Panc1 (cell line): ENCODE measurements around the gene PROX2. TPM values are rescaled to one million over a fixed set of nuclear protein-coding genes. Genes with fewer than 3 reads are reported as not detected.

Source experiments
- ATAC-seq: fragments of 200-7000 bp; cut with Tn5 transposase; 2 replicates; pipeline ENCODE4 v1.9.1; 2020; ENCODE audit warnings: mild to moderate bottlenecking, moderate library complexity
- BruUV-seq: library from RNA; stranded (reverse); fragments of 400-500 nt; replicated peaks from 2 replicates; lab custom pipeline; 2021; lab: Mats Ljungman, UMichigan
- CTCF ChIA-PET: fragments of 300-600 bp; sonication (Branson Sonifier 250); formaldehyde crosslinking; loops from one replicate; lab custom pipeline; 2022; ENCODE audit warnings: antibody characterized with exemption; lab: Charles Lee
- POLR2A ChIA-PET: fragments of 300-600 bp; sonication (Branson Sonifier 250); formaldehyde crosslinking; loops from one replicate; lab custom pipeline; 2022; ENCODE audit warnings: antibody characterized with exemption; lab: Charles Lee
- DNase-seq: peaks from one replicate; pipeline ENCODE4 v3.0.0-alpha.2; 2010; ENCODE audit warnings: low read depth, low spot score
- H3K27ac ChIP-seq: 2 replicates; pipeline ENCODE4 v1.5.1; 2011; ENCODE audit warnings: mild to moderate bottlenecking, low read length, inconsistent platforms
- H3K27me3 ChIP-seq: fragments of 200-500 bp; sonication (Bioruptor generic); 2 replicates; pipeline ENCODE4 v1.6.0; 2014; ENCODE audit warnings: low read length, inconsistent platforms; ENCODE audit not compliant: control insufficient read depth, insufficient read depth
- H3K36me3 ChIP-seq: fragments of 200-500 bp; sonication (Bioruptor generic); 2 replicates; pipeline ENCODE4 v1.5.1; 2014; ENCODE audit warnings: inconsistent platforms, mild to moderate bottlenecking, low read length, moderate library complexity; ENCODE audit not compliant: control insufficient read depth, insufficient read depth
- H3K4me1 ChIP-seq: 2 replicates; pipeline ENCODE4 v1.5.1; 2011; ENCODE audit warnings: inconsistent platforms, mild to moderate bottlenecking, low read length, moderate library complexity; ENCODE audit not compliant: control insufficient read depth, insufficient read depth
- H3K4me3 ChIP-seq, 2 experiments: 2 replicates each; pipeline ENCODE4 v1.5.1; 2011 to 2012; ENCODE audit warnings: low read depth in 2 of 2, low read length in 2 of 2, mild to moderate bottlenecking in 2 of 2, inconsistent platforms in 1 of 2, moderate library complexity in 1 of 2
- H3K9me3 ChIP-seq: fragments of 200-500 bp; sonication (Bioruptor generic); 2 replicates; pipeline ENCODE4 v1.5.1; 2014; ENCODE audit warnings: low read depth, mild to moderate bottlenecking, inconsistent platforms, low read length, moderate library complexity; ENCODE audit not compliant: control insufficient read depth, insufficient read depth
- POLR2AphosphoS5 ChIP-seq: IDR thresholded peaks from 2 replicates; pipeline ENCODE4 v1.6.1; 2012; ENCODE audit warnings: mild to moderate bottlenecking, low read depth, low read length, moderate library complexity
- SIN3A ChIP-seq: IDR thresholded peaks from 2 replicates; pipeline ENCODE4 v1.6.1; 2012; ENCODE audit warnings: low read depth, mild to moderate bottlenecking, low read length, moderate library complexity, borderline replicate concordance; ENCODE audit not compliant: insufficient read depth
- TCF7L2 ChIP-seq: IDR thresholded peaks from 2 replicates; pipeline ENCODE4 v1.6.1; 2011; ENCODE audit warnings: mild to moderate bottlenecking, low read depth, low read length, inconsistent platforms
- in situ Hi-C: cut with HindIII; loops from 2 replicates; pipeline ENCODE4 v1.10.0; 2016; ENCODE audit warnings: low sequenced_read_pairs, low pct_unique_long_range_greater_than_20kb
- intact Hi-C: fragments of 100-400 bp; cut with micrococcal nuclease; formaldehyde crosslinking; loops from one replicate; pipeline ENCODE4 v1.10.0; 2022; ENCODE audit not compliant: unreplicated experiment
- total RNA-seq: library from RNA; stranded (reverse); gene quantifications from one replicate; pipeline ENCODE4 v1.2.1, GENCODE V29; 2021; ENCODE audit not compliant: unreplicated experiment
- TF ChIP-seq, protein P1 (sequence below), 2 experiments: IDR thresholded peaks; 2 replicates each; pipeline ENCODE4 v1.6.1; 2011 to 2012; ENCODE audit warnings: low read depth in 2 of 2, control low read depth in 1 of 2, low read length in 1 of 2, mild to moderate bottlenecking in 1 of 2, moderate library complexity in 1 of 2; ENCODE audit not compliant: insufficient read depth in 1 of 2
- TF ChIP-seq, protein P2 (sequence below): fragments of 450-650 bp; IDR thresholded peaks from 2 replicates; pipeline ENCODE4 v1.5.1; 2017; ENCODE audit warnings: mild to moderate bottlenecking

Gene PROX2
- total RNA-seq, 1 experiment from 2014 or later: not detected

DNA sequence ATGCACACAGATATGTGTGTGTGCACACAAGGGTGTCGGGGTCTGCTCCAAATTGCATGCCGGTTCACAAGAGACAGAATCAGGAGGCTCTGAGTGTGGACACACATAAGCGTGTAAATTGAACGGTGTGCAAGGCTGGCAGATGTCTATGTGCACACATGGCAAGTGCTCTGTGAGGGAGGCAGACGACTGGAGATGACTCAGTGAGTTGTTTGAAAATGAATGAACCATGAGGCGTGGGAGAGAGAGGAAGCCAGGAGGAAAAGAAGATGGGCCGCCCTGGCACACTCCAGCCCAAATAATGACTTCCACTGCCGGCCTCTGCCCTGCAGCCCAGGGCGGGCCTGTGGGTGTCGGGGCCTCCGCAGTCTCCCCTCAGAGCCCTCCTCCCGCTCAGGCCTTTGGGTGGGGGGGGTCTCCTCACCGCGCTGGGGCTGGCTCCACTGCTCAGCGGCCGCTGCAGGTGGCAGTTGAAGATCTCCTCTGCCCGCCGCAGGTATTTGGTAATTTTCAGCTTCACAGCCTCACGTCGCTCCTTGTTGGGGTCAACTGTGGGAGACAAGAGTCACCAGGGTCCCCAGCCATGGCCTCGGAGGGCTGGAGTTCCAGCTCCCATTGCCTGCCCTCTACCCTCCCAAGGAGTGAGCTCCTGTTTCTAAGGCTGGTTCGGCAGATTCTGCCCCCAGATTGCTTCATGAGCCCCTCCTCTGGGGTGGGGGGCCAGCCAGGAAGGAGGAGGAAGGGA lies 43.6 kb upstream of the PROX2 start:
- intact Hi-C loops: no loop called here
- ChIA-PET CTCF (no interaction called here), POLR2A (no interaction called here)
- no peak overlapping the region for H3K27ac ChIP-seq
- in situ Hi-C loops: no loop called here
- H3K36me3 ChIP-seq: no peaks in the 10 kb centered on the region
- peaks cover 3% of the 10 kb centered on the region; the same call in 1 of the 2 replicates for H3K4me1 ChIP-seq
- no peaks in the 10 kb centered on the region for H3K9me3 ChIP-seq
- DNase-seq: no peak
- no peaks in the 10 kb centered on the region for H3K27me3 ChIP-seq
- no TSS peak for BruUV-seq
- no peak for ATAC-seq
- TF ChIP-seq, protein P1, sequence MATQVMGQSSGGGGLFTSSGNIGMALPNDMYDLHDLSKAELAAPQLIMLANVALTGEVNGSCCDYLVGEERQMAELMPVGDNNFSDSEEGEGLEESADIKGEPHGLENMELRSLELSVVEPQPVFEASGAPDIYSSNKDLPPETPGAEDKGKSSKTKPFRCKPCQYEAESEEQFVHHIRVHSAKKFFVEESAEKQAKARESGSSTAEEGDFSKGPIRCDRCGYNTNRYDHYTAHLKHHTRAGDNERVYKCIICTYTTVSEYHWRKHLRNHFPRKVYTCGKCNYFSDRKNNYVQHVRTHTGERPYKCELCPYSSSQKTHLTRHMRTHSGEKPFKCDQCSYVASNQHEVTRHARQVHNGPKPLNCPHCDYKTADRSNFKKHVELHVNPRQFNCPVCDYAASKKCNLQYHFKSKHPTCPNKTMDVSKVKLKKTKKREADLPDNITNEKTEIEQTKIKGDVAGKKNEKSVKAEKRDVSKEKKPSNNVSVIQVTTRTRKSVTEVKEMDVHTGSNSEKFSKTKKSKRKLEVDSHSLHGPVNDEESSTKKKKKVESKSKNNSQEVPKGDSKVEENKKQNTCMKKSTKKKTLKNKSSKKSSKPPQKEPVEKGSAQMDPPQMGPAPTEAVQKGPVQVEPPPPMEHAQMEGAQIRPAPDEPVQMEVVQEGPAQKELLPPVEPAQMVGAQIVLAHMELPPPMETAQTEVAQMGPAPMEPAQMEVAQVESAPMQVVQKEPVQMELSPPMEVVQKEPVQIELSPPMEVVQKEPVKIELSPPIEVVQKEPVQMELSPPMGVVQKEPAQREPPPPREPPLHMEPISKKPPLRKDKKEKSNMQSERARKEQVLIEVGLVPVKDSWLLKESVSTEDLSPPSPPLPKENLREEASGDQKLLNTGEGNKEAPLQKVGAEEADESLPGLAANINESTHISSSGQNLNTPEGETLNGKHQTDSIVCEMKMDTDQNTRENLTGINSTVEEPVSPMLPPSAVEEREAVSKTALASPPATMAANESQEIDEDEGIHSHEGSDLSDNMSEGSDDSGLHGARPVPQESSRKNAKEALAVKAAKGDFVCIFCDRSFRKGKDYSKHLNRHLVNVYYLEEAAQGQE (IDR thresholded peaks at IDR 0.05; ENCODE audit: insufficient read depth in 1 of 2, low read depth in 2 of 2, low read length in 1 of 2): no peak
- TF ChIP-seq, protein P2, sequence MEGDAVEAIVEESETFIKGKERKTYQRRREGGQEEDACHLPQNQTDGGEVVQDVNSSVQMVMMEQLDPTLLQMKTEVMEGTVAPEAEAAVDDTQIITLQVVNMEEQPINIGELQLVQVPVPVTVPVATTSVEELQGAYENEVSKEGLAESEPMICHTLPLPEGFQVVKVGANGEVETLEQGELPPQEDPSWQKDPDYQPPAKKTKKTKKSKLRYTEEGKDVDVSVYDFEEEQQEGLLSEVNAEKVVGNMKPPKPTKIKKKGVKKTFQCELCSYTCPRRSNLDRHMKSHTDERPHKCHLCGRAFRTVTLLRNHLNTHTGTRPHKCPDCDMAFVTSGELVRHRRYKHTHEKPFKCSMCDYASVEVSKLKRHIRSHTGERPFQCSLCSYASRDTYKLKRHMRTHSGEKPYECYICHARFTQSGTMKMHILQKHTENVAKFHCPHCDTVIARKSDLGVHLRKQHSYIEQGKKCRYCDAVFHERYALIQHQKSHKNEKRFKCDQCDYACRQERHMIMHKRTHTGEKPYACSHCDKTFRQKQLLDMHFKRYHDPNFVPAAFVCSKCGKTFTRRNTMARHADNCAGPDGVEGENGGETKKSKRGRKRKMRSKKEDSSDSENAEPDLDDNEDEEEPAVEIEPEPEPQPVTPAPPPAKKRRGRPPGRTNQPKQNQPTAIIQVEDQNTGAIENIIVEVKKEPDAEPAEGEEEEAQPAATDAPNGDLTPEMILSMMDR: no peak
- no peak for TF ChIP-seq SIN3A
- TF ChIP-seq TCF7L2: no peak
- TF ChIP-seq POLR2AphosphoS5: no peak
- H3K4me3 ChIP-seq: no peak overlapping the region

DNA sequence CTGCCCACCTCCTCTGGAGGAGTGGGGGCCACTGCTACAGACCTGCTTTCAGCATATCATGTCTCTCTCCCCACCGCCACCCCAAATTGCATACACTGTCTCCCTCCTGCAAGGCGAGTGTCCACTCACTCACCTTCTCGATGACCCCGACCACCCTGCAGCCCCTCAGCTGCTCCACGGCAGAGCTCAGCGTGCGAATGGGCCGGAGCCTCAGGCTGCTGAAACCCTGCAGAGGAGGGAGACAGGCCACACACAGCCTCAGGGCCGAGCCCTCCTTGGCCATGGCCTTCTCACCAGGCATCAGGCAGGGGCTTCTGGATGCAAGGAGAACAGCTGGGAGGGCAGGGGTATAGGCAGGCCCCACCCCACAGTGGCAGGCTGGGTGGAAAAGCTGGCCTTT lies 42.4 kb upstream of the PROX2 start:
- no peak for DNase-seq
- no peaks in the 10 kb centered on the region for H3K36me3 ChIP-seq
- in situ Hi-C loops (no loop called here), intact Hi-C loops (no loop called here)
- H3K27me3 ChIP-seq: no peaks in the 10 kb centered on the region
- BruUV-seq: no TSS peak
- H3K27ac ChIP-seq: no peak overlapping the region
- no peak for ATAC-seq
- H3K9me3 ChIP-seq: no peaks in the 10 kb centered on the region
- CTCF ChIA-PET: no interaction called here
- no peak for TF ChIP-seq POLR2AphosphoS5
- TF ChIP-seq, protein P1 (IDR thresholded peaks at IDR 0.05; ENCODE audit: insufficient read depth in 1 of 2, low read depth in 2 of 2, low read length in 1 of 2): no peak
- TF ChIP-seq SIN3A: no peak
- TF ChIP-seq, protein P2: no peak
- no peak for TF ChIP-seq TCF7L2
- peaks cover 3% of the 10 kb centered on the region; the same call in 1 of the 2 replicates for H3K4me1 ChIP-seq
- no peak overlapping the region for H3K4me3 ChIP-seq
- POLR2A ChIA-PET: no interaction called here
